ENCODE data around the gene PMM2.

DNA sequence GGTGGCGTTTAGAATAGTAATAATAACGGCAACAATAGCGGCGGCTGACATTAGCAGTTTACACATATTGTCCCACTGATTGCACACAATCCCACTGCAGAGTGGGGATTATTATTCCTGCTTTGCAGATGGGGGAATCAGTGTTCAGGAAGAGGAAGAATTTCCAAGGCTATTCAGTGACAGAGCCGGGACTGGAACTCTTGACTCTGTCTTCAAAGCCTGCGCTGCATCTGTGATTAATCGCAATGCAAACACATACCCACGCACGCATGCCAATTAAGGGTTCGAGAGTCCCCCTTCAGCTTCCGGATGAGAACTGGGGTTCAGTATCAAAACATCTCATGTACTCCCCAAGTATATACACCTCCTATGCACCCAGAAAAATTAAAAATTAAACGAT, 29.4 kb upstream of the PMM2 start:
- no peak for TF ChIP-seq POLR2A (IDR thresholded peaks at IDR 0.05)
- TF ChIP-seq, protein P1, sequence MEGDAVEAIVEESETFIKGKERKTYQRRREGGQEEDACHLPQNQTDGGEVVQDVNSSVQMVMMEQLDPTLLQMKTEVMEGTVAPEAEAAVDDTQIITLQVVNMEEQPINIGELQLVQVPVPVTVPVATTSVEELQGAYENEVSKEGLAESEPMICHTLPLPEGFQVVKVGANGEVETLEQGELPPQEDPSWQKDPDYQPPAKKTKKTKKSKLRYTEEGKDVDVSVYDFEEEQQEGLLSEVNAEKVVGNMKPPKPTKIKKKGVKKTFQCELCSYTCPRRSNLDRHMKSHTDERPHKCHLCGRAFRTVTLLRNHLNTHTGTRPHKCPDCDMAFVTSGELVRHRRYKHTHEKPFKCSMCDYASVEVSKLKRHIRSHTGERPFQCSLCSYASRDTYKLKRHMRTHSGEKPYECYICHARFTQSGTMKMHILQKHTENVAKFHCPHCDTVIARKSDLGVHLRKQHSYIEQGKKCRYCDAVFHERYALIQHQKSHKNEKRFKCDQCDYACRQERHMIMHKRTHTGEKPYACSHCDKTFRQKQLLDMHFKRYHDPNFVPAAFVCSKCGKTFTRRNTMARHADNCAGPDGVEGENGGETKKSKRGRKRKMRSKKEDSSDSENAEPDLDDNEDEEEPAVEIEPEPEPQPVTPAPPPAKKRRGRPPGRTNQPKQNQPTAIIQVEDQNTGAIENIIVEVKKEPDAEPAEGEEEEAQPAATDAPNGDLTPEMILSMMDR (IDR thresholded peaks at IDR 0.05), result no peak
